Measurements from ENCODE around the gene MED15. TPM values are rescaled to one million over a fixed set of nuclear protein-coding genes. Genes with fewer than 3 reads are reported as not detected.

MED15 gene
- total RNA-seq, 1 donor from 2014 or later, result 11.4 TPM

DNA sequence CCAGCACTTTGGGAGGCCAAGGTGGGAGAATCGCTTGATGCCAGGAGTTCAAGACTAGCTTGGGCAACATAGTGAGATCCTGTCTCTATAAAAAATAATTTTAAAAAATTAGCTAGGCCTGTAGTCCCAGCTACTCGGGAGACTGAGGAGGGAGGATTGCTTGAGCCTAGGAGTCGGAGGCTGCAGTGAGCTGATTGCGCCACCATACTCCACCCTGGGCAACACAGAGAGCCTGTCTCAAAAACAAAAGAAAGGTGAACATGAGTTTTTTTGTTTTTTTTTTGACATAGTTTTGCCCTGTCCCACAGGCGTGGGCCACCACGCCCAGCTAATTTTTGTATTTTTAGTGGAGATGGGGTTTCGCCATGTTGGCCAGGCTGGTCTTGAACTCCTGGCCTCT is 17.6 kb downstream of the MED15 start:
- Histone ChIP-seq H3K36me3 (no peaks in the 10 kb centered on the region), H3K9me3 (ENCODE audit: low read depth) (no peaks in the 10 kb centered on the region), H3K4me2 (no peak overlapping the region), H3K4me3 (no peak overlapping the region), H3K9ac (no peak overlapping the region), H3K27ac (no peak overlapping the region), H3K79me2 (ENCODE audit: low read depth) (peaks cover 76% of the 10 kb centered on the region), H2AFZ (replicated peaks) (no peak overlapping the region), H4K20me1 (ENCODE audit: low read depth) (peaks cover 43% of the 10 kb centered on the region), H3K27me3 (no peaks in the 10 kb centered on the region), H3K4me1 (peaks cover 5% of the 10 kb centered on the region), H3F3A (ENCODE audit: low read depth) (no peaks in the 10 kb centered on the region)
- H3K36me3 Mint-ChIP-seq, result peaks cover 20% of the 10 kb centered on the region
- H3K27me3 Mint-ChIP-seq (ENCODE audit: insufficient read depth, low read depth), result peaks cover 2% of the 10 kb centered on the region
- H3K9me3 Mint-ChIP-seq, result peaks cover 4% of the 10 kb centered on the region
- DNase-seq (ENCODE audit: low spot score), result no peak
- H3K4me3 Mint-ChIP-seq, result no peak overlapping the region
- H3K27ac Mint-ChIP-seq, result no peak overlapping the region
- TF ChIP-seq EZH2 (IDR thresholded peaks at IDR 0.05) (no peak), CTCF (IDR thresholded peaks at IDR 0.05) (no peak), EZH2phosphoT487 (IDR thresholded peaks at IDR 0.05) (no peak)
- peaks cover 8% of the 10 kb centered on the region for H3K4me1 Mint-ChIP-seq

GRCh38 chr22:20526305-20526627 is 18.9 kb downstream of the MED15 start:
- Mint-ChIP-seq H3K27me3 (ENCODE audit: insufficient read depth, low read depth) (peaks cover 2% of the 10 kb centered on the region), H3K27ac (no peak overlapping the region), H3K36me3 (peaks cover 17% of the 10 kb centered on the region), H3K4me1 (peaks cover 12% of the 10 kb centered on the region), H3K9me3 (peaks cover 4% of the 10 kb centered on the region), H3K4me3 (no peak overlapping the region)
- Histone ChIP-seq H3K27me3 (no peaks in the 10 kb centered on the region), H3K36me3 (no peaks in the 10 kb centered on the region), H3F3A (ENCODE audit: low read depth) (peaks cover 7% of the 10 kb centered on the region), H3K27ac (no peak overlapping the region), H3K4me1 (peaks cover 16% of the 10 kb centered on the region), H3K9ac (no peak overlapping the region), H3K4me2 (no peak overlapping the region), H3K79me2 (ENCODE audit: low read depth) (peaks cover 74% of the 10 kb centered on the region), H4K20me1 (ENCODE audit: low read depth) (peaks cover 53% of the 10 kb centered on the region), H3K4me3 (no peak overlapping the region), H3K9me3 (ENCODE audit: low read depth) (no peaks in the 10 kb centered on the region), H2AFZ (replicated peaks) (no peak overlapping the region)
- DNase-seq (ENCODE audit: low spot score), result no peak
- TF ChIP-seq EZH2 (IDR thresholded peaks at IDR 0.05) (no peak), EZH2phosphoT487 (IDR thresholded peaks at IDR 0.05) (no peak), CTCF (IDR thresholded peaks at IDR 0.05) (no peak)

GRCh38 chr22:20526628-20527355 is 19.4 kb downstream of the MED15 start:
- Histone ChIP-seq H2AFZ (replicated peaks) (no peak overlapping the region), H3K27ac (no peak overlapping the region), H3F3A (ENCODE audit: low read depth) (peaks cover 9% of the 10 kb centered on the region), H3K27me3 (no peaks in the 10 kb centered on the region), H3K4me2 (no peak overlapping the region), H3K79me2 (ENCODE audit: low read depth) (peaks cover 74% of the 10 kb centered on the region), H3K9ac (no peak overlapping the region), H4K20me1 (ENCODE audit: low read depth) (peaks cover 56% of the 10 kb centered on the region), H3K9me3 (ENCODE audit: low read depth) (no peaks in the 10 kb centered on the region), H3K36me3 (no peaks in the 10 kb centered on the region), H3K4me3 (no peak overlapping the region), H3K4me1 (peaks cover 22% of the 10 kb centered on the region)
- no peak overlapping the region for H3K27ac Mint-ChIP-seq
- no peak overlapping the region for H3K4me3 Mint-ChIP-seq
- H3K9me3 Mint-ChIP-seq, result peaks cover 4% of the 10 kb centered on the region
- peaks cover 17% of the 10 kb centered on the region for H3K4me1 Mint-ChIP-seq
- peaks cover 2% of the 10 kb centered on the region for H3K27me3 Mint-ChIP-seq (ENCODE audit: insufficient read depth, low read depth)
- no peak for DNase-seq (ENCODE audit: low spot score)
- TF ChIP-seq CTCF (IDR thresholded peaks at IDR 0.05) (no peak), EZH2 (IDR thresholded peaks at IDR 0.05) (no peak), EZH2phosphoT487 (IDR thresholded peaks at IDR 0.05) (no peak)
- peaks cover 17% of the 10 kb centered on the region for H3K36me3 Mint-ChIP-seq

Data from neural progenitor cell (in vitro differentiated cells).